GM12878 (cell line): ENCODE data around the gene ANXA5. TPM values are rescaled to one million over a fixed set of nuclear protein-coding genes. Genes with fewer than 3 reads are reported as not detected.

Experiments
- ATAC-seq: fragments of 200-7000 bp; cut with Tn5 transposase; 3 replicates; pipeline ENCODE4 v1.9.1; 2020; ENCODE audit warnings: mild to moderate bottlenecking, moderate library complexity
- BruUV-seq: library from RNA; stranded (reverse); fragments of 400-500 nt; replicated peaks from 2 replicates; lab custom pipeline; 2021; lab: Mats Ljungman, UMichigan
- CTCF ChIA-PET: fragments of 300-600 bp; sonication (Branson Sonifier 250); formaldehyde crosslinking; extraction: SDS; loops from one replicate; lab custom pipeline; 2021; ENCODE audit warnings: inconsistent platforms; lab: Yijun Ruan, JAX
- POLR2A ChIA-PET: fragments of 350-600 bp; formaldehyde crosslinking; extraction: SDS; loops from one replicate; lab custom pipeline; 2021; ENCODE audit warnings: inconsistent platforms; lab: Charles Lee
- RAD21 ChIA-PET: fragments of 300-600 bp; sonication (Branson Sonifier 250); formaldehyde crosslinking; loops from one replicate; lab custom pipeline; 2023; ENCODE audit warnings: antibody characterized with exemption; ENCODE audit not compliant: unreplicated experiment; lab: Charles Lee
- SMC1A ChIA-PET: fragments of 300-600 bp; sonication (Branson Sonifier 250); formaldehyde crosslinking; loops from one replicate; lab custom pipeline; 2023; ENCODE audit not compliant: unreplicated experiment, uncharacterized antibody; lab: Charles Lee
- DNase-seq: peaks from one replicate; pipeline ENCODE4 v3.0.0-alpha.2; 2011; ENCODE audit warnings: low read depth, low spot score
- FAIRE-seq: peaks from 3 replicates; lab custom pipeline; 2011; peaks lifted over from hg19 to GRCh38; lab: Jason Lieb, UNC
- H2AFZ ChIP-seq: 2 replicates; pipeline ENCODE4 v1.6.0; 2011; ENCODE audit warnings: low read depth, low read length, control low read depth; ENCODE audit not compliant: control insufficient read depth
- H3K27ac ChIP-seq: 2 replicates; pipeline ENCODE4 v1.5.1; 2011; ENCODE audit warnings: control low read depth; ENCODE audit not compliant: control insufficient read depth, insufficient read depth
- H3K27me3 ChIP-seq, 2 experiments: replicated peaks in 1 of 2; 2 replicates each; pipeline versions ENCODE4 v1.6.0 to v1.6.1; 2011; ENCODE audit warnings: low read length in 1 of 2; ENCODE audit not compliant: control insufficient read depth in 2 of 2, insufficient read depth in 2 of 2
- H3K36me3 ChIP-seq, 2 experiments: 2 replicates each; pipeline ENCODE4 v1.5.1; 2011; ENCODE audit warnings: low read length in 1 of 2; ENCODE audit not compliant: control insufficient read depth in 2 of 2, insufficient read depth in 2 of 2
- H3K4me1 ChIP-seq: 2 replicates; pipeline ENCODE4 v1.6.1; 2011; ENCODE audit warnings: mild to moderate bottlenecking, low read length, moderate library complexity, mixed read lengths; ENCODE audit not compliant: control insufficient read depth, insufficient read depth
- H3K4me2 ChIP-seq: 2 replicates; pipeline ENCODE4 v1.6.0; 2011; ENCODE audit warnings: control low read depth; ENCODE audit not compliant: control insufficient read depth, insufficient read depth
- H3K4me3 ChIP-seq: fragments of 200-600 bp; sonication (generic); 2 replicates; pipeline ENCODE4 v1.5.1; 2016
- H3K79me2 ChIP-seq: 2 replicates; pipeline ENCODE4 v1.6.0; 2011; ENCODE audit warnings: low read length; ENCODE audit not compliant: control insufficient read depth, insufficient read depth
- H3K9ac ChIP-seq: 2 replicates; pipeline ENCODE4 v1.8.0; 2011; ENCODE audit warnings: low read length, control low read depth, mixed read lengths; ENCODE audit not compliant: control insufficient read depth, insufficient read depth
- H3K9me3 ChIP-seq: replicated peaks from 3 replicates; pipeline ENCODE4 v1.5.1; 2011; ENCODE audit warnings: mild to moderate bottlenecking, low read length; ENCODE audit not compliant: control insufficient read depth, insufficient read depth
- H4K20me1 ChIP-seq: 2 replicates; pipeline ENCODE4 v1.6.0; 2011; ENCODE audit not compliant: control insufficient read depth, insufficient read depth
- EZH2 ChIP-seq: IDR thresholded peaks from 2 replicates; pipeline ENCODE4 v1.6.1; 2012; ENCODE audit warnings: low read depth, mild to moderate bottlenecking, control low read depth, inconsistent platforms, low read length, borderline replicate concordance; ENCODE audit not compliant: control insufficient read depth
- IKZF2 ChIP-seq, 2 experiments: fragments of 450-650 bp; IDR thresholded peaks; 2 replicates each; pipeline ENCODE4 v1.6.1; 2017; ENCODE audit warnings: mild to moderate bottlenecking in 2 of 2, moderate library complexity in 2 of 2
- IRF4 ChIP-seq: IDR thresholded peaks from 2 replicates; pipeline ENCODE4 v1.6.1; 2011; ENCODE audit warnings: low read depth, low read length
- MEF2A ChIP-seq: IDR thresholded peaks from 2 replicates; pipeline ENCODE4 v1.6.1; 2011; ENCODE audit warnings: low read depth, mild to moderate bottlenecking, low read length, moderate library complexity; ENCODE audit not compliant: insufficient read depth
- NR2C1 ChIP-seq: fragments of 450-650 bp; IDR thresholded peaks from 2 replicates; pipeline ENCODE4 v1.6.1; 2017; ENCODE audit warnings: antibody characterized with exemption, mild to moderate bottlenecking, moderate library complexity
- NRF1 ChIP-seq: conservative IDR thresholded peaks from 2 replicates; pipeline ENCODE4 v1.6.1; 2011; ENCODE audit warnings: mild to moderate bottlenecking, low read depth, low read length, improper control_type of control experiment
- RELA ChIP-seq: fragments of 450-650 bp; IDR thresholded peaks from 2 replicates; pipeline ENCODE4 v1.8.0; 2014; ENCODE audit warnings: borderline replicate concordance; ENCODE audit not compliant: partially characterized antibody
- RUNX3 ChIP-seq: IDR thresholded peaks from 2 replicates; pipeline ENCODE4 v1.6.1; 2012; ENCODE audit warnings: low read length, inconsistent platforms
- SIX5 ChIP-seq: IDR thresholded peaks from 2 replicates; pipeline ENCODE4 v1.6.1; 2011; ENCODE audit warnings: mild to moderate bottlenecking, low read depth, low read length, moderate library complexity; ENCODE audit not compliant: severe bottlenecking
- SPI1 ChIP-seq: IDR thresholded peaks from 2 replicates; pipeline ENCODE4 v1.6.1; 2011; ENCODE audit warnings: low read depth, mild to moderate bottlenecking, low read length, moderate library complexity, borderline replicate concordance; ENCODE audit not compliant: insufficient read depth
- WGBS: methylation state at CpG from one replicate; pipeline ENCODE4 v1.1.6; 2016; ENCODE audit warnings: low lambda C conversion rate; ENCODE audit not compliant: insufficient replicate concordance, insufficient coverage; ENCODE audit errors: missing lambda C conversion rate; 5-methylcytosine and 5-hydroxymethylcytosine counted together
- in situ Hi-C: fragments of 300-500 bp; cut with MboI; formaldehyde crosslinking; loops from 9 replicates; pipeline ENCODE4 v1.14.3; 2018; ENCODE audit warnings: mixed read lengths
- intact Hi-C: fragments of 100-400 bp; cut with micrococcal nuclease; formaldehyde crosslinking; loops from one replicate; pipeline ENCODE4 v1.14.2; 2022; ENCODE audit not compliant: unreplicated experiment
- polyA plus RNA-seq, 11 experiments: library from polyadenylated mRNA; depleted of rRNA in 4 of 11; unstranded in 6 of 11; stranded (reverse) in 5 of 11; fragments of >200 nt; fragmentation: Nextera tagmentation in 4 of 11; fragmentation: Illumina TruSeq in 1 of 11; extraction: Ambion mirVana in 4 of 11; extraction: Trizol in 1 of 11; gene quantifications; 1 replicate in 1 of 11; 2 replicates in 10 of 11; pipeline versions ENCODE4 v1.2.1 to v1.2.3, GENCODE V29; 2011 to 2016; ENCODE audit warnings: inconsistent platforms in 2 of 11, missing spikeins in 2 of 11, low read depth in 1 of 11
- total RNA-seq, 4 experiments: library from RNA; depleted of rRNA in 3 of 4; stranded (reverse); fragments of >200 nt in 3 of 4; fragmentation: Illumina TruSeq in 1 of 4; extraction: Trizol in 1 of 4; gene quantifications; 2 replicates each; pipeline versions ENCODE4 v1.2.1 to v1.2.3, GENCODE V29; 2013 to 2021
- TF ChIP-seq, protein P1 (sequence below): IDR thresholded peaks from 2 replicates; pipeline ENCODE4 v1.6.1; 2011; ENCODE audit warnings: low read depth, mild to moderate bottlenecking, low read length, moderate library complexity, borderline replicate concordance; ENCODE audit errors: extremely low read depth

ANXA5 gene
- total and polyA plus RNA-seq, 10 of the 15 experiments (the other 5 are each of a cell fraction or from before 2014, with no cell fraction given), result 101 to 249 (median 169) TPM

DNA sequence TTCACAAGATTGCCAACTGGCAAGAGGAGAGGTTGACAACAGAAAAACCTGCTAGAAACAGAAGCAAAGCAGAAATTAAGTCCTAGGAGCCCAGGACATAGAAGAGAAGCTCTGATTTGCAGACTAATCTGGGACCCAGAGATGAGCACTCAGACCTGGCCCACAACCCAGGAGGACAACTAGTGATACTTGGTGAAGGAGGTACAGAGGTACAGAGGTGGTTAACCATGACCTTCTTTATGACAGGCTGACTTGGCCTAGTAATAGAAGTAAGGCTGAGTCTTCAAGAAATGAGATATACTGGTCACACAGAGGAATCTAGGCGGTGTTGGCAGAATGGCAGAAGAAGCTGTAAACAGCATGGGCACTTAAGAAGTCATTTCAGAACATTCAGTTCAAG lies 43.6 kb downstream of the ANXA5 start:
- Histone ChIP-seq H3K4me1 (peaks cover 12% of the 10 kb centered on the region), H3K27ac (no peak overlapping the region), H3K36me3 (no peaks in the 10 kb centered on the region), H3K79me2 (no peaks in the 10 kb centered on the region), H2AFZ (no peak overlapping the region), H3K4me2 (no peak overlapping the region), H3K4me3 (no peak overlapping the region), H3K27me3 (no peaks in the 10 kb centered on the region), H3K9ac (no peak overlapping the region), H3K9me3 (no peaks in the 10 kb centered on the region), H4K20me1 (no peaks in the 10 kb centered on the region)
- no peak for ATAC-seq
- SMC1A ChIA-PET, result interaction anchor here (1.1 to 2.6 kb wide), 6 partner anchors 11 to 191 kb away, joined by 3 to 9 read pairs (median 3); no protein-coding TSS in a partner anchor
- RAD21 ChIA-PET, result no interaction called here
- WGBS, result 93% methylated on average over 1 of the region's 1 CpG
- POLR2A ChIA-PET, result no interaction called here
- no TSS peak for BruUV-seq
- FAIRE-seq, result no peak
- DNase-seq, result no peak
- in situ Hi-C loops, result loop anchor here (10.0 kb wide), 2 partner anchors 168 to 278 kb away; no protein-coding TSS in a partner anchor
- CTCF ChIA-PET, result interaction anchor here (1.0 to 5.5 kb wide), 5 partner anchors 16 to 282 kb away, joined by 3 to 37 read pairs (median 27); no protein-coding TSS in a partner anchor
- TF ChIP-seq IRF4 (no peak), SIX5 (no peak), EZH2 (no peak), NR2C1 (no peak), RELA (no peak), MEF2A (no peak), NRF1 (no peak)
- intact Hi-C loops, result no loop called here

DNA sequence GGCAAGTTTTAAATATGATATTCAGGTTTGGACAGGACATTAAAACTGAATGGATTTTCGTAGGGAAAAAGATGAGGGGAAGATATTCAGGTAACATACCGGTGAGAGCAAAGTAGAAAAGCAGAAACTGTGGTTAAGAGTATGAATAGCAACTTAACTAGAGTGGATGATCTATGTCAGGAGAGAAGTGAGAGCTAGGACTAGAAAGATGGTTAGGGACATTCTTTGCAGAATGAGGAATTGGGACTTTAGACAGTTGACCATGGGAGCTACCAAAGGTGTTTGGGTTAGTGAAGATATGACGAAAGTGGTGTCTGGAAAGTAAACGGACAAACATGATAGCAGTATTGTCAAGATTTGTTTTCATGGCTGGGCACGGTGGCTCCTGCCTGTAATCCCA lies 45.2 kb downstream of the ANXA5 start:
- H4K20me1 ChIP-seq, result no peaks in the 10 kb centered on the region
- DNase-seq (peak; percentile 5), FAIRE-seq (peak; percentile 35), ATAC-seq (peak; percentile 58)
- no peak overlapping the region for H3K4me3 ChIP-seq
- ChIA-PET POLR2A (interaction anchor here (0.6 kb wide), 1 partner anchor 40 kb away, joined by 3 read pairs; no protein-coding TSS in a partner anchor), CTCF (interaction anchor here (1.5 to 2.1 kb wide), 3 partner anchors 85 to 281 kb away, joined by 4 to 7 read pairs (median 5); no protein-coding TSS in a partner anchor), RAD21 (interaction anchor here (1.1 kb wide), 1 partner anchor 189 kb away, joined by 3 read pairs; no protein-coding TSS in a partner anchor), SMC1A (interaction anchor here (1.2 kb wide), 2 partner anchors 177 to 189 kb away, joined by 3 read pairs; no protein-coding TSS in a partner anchor)
- H2AFZ ChIP-seq, result no peak overlapping the region
- H3K9me3 ChIP-seq, result no peaks in the 10 kb centered on the region
- WGBS, result 45% methylated on average over 5 of the region's 5 CpGs
- no TSS peak for BruUV-seq
- no peak overlapping the region for H3K9ac ChIP-seq
- no peaks in the 10 kb centered on the region for H3K79me2 ChIP-seq
- no peak overlapping the region for H3K4me2 ChIP-seq
- H3K27ac ChIP-seq, result no peak overlapping the region
- in situ Hi-C loops (loop anchor here (10.0 kb wide), 2 partner anchors 167 to 277 kb away; no protein-coding TSS in a partner anchor), intact Hi-C loops (no loop called here)
- no peaks in the 10 kb centered on the region for H3K27me3 ChIP-seq
- H3K4me1 ChIP-seq, result peaks cover 12% of the 10 kb centered on the region
- no peaks in the 10 kb centered on the region for H3K36me3 ChIP-seq
- TF ChIP-seq IKZF2 (IDR thresholded peaks at IDR 0.05) (peak; percentile 29 to 47; a peak in 3 of 4 replicates), RUNX3 (0 out of 2 replicates have a peak, but pooled peaks have one; percentile 9), SPI1 (peak; percentile 81; the same call in 1 of the 2 replicates)
- TF ChIP-seq, protein P1, sequence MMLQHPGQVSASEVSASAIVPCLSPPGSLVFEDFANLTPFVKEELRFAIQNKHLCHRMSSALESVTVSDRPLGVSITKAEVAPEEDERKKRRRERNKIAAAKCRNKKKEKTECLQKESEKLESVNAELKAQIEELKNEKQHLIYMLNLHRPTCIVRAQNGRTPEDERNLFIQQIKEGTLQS, result no peak
